ENCODE data around the gene WDR59.
"Not testable (repeated sequence)": the region's sequence is repeated elsewhere in the genome, so short reads cannot be mapped to it uniquely, and the experiment has no call there.

Gene WDR59

DNA sequence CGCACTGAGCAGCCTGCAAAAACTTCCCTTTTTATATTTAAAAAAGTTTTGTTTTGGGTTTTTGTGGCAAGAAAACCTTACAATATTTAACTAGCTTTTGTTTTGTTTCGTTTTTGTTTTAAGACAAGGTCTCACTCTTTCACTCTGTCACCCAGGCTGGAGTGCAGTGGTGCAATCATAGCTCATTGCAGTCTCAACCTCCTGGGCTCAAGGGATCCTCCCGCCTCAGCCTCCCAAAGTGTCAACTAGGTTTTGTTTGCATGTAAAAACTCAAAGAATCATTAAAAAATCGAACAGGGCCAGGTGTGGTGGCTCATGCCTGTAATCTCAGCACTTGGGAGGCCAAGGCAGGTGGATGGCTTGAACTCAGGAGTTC is 132.4 kb downstream of the WDR59 start:
- POLR2A ChIA-PET, result no interaction called here
- TF ChIP-seq, protein P1, sequence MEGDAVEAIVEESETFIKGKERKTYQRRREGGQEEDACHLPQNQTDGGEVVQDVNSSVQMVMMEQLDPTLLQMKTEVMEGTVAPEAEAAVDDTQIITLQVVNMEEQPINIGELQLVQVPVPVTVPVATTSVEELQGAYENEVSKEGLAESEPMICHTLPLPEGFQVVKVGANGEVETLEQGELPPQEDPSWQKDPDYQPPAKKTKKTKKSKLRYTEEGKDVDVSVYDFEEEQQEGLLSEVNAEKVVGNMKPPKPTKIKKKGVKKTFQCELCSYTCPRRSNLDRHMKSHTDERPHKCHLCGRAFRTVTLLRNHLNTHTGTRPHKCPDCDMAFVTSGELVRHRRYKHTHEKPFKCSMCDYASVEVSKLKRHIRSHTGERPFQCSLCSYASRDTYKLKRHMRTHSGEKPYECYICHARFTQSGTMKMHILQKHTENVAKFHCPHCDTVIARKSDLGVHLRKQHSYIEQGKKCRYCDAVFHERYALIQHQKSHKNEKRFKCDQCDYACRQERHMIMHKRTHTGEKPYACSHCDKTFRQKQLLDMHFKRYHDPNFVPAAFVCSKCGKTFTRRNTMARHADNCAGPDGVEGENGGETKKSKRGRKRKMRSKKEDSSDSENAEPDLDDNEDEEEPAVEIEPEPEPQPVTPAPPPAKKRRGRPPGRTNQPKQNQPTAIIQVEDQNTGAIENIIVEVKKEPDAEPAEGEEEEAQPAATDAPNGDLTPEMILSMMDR (IDR thresholded peaks at IDR 0.05; ENCODE audit: control extremely low read depth, extremely low read depth, low read depth, missing control alignments), result no peak
- no peak for DNase-seq (ENCODE audit: extremely low spot score)
- CTCF ChIA-PET, result interaction anchor here (1.6 to 3.8 kb wide), 2 partner anchors 10 to 15 kb away, joined by 4 to 28 read pairs; no protein-coding TSS in a partner anchor

DNA sequence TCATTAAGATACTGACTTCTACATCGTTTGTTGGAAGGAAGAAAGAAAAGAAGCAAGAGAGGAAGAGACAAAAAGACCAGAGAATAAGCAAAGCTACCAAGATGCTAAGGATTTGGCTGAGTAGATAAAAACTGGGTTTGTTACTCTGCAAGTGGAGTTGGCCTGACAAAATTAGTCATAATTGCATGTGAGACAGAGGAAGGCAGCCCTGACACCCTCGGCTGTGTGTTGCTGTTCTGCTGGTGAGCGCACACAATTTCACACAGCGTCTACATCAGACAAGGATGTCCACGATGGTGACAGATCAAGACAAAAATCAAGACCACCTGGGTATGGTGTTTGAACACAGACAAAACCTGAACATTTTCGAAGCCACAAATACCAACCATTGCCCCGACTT is 134.9 kb downstream of the WDR59 start:
- ChIA-PET POLR2A (no interaction called here), CTCF (interaction anchor here (3.8 kb wide), 1 partner anchor 12 kb away, joined by 28 read pairs; no protein-coding TSS in a partner anchor)
- TF ChIP-seq, protein P1 (IDR thresholded peaks at IDR 0.05; ENCODE audit: control extremely low read depth, extremely low read depth, low read depth, missing control alignments), result no peak
- no peak for DNase-seq (ENCODE audit: extremely low spot score)

DNA sequence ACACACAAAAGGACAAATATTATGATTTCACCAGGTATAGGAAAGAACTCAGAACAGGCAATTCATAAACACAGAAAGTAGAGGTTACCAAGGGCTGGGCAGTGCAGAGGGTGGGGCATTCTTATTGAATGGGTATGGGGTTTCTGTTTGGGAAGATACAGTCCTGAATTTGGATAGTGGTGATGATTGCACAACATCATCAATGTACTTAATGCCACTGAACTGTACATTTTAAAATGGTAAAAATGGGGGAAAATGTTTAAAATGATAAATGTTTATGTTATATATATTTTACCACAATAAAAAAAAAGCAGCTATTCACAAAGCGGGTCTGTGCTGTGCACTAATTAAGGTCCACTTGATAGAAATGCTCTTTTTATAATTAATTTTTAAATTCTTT is 137.7 kb downstream of the WDR59 start:
- no peak for DNase-seq (ENCODE audit: extremely low spot score)
- ChIA-PET CTCF (interaction anchor here (0.9 to 2.7 kb wide), 2 partner anchors 15 to 109 kb away, joined by 3 to 21 read pairs; no protein-coding TSS in a partner anchor), POLR2A (no interaction called here)
- TF ChIP-seq, protein P1 (IDR thresholded peaks at IDR 0.05; ENCODE audit: control extremely low read depth, extremely low read depth, low read depth, missing control alignments), result no peak

DNA sequence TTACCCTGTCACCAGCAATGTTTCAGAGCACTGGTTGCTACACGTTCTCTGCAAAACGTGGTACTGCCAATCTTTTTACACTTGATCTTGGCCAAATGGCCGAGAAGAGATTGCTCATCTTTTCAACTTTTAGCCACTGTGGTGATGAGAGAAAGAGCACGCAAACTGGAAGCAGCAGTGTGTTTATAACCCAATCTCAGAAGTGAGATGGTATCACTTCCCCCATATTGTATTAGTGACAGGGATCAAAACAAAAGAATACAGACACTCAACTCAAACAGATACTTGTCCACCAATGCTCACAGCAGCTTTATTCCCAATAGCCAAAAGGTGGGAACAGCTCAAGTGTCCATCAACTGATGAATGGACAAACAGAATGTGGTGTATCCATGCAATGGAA is 138.2 kb downstream of the WDR59 start:
- ChIA-PET POLR2A (no interaction called here), CTCF (interaction anchor here (0.9 to 2.7 kb wide), 2 partner anchors 16 to 108 kb away, joined by 3 to 21 read pairs; no protein-coding TSS in a partner anchor)
- TF ChIP-seq, protein P1 (IDR thresholded peaks at IDR 0.05; ENCODE audit: control extremely low read depth, extremely low read depth, low read depth, missing control alignments), result no peak
- no peak for DNase-seq (ENCODE audit: extremely low spot score)

DNA sequence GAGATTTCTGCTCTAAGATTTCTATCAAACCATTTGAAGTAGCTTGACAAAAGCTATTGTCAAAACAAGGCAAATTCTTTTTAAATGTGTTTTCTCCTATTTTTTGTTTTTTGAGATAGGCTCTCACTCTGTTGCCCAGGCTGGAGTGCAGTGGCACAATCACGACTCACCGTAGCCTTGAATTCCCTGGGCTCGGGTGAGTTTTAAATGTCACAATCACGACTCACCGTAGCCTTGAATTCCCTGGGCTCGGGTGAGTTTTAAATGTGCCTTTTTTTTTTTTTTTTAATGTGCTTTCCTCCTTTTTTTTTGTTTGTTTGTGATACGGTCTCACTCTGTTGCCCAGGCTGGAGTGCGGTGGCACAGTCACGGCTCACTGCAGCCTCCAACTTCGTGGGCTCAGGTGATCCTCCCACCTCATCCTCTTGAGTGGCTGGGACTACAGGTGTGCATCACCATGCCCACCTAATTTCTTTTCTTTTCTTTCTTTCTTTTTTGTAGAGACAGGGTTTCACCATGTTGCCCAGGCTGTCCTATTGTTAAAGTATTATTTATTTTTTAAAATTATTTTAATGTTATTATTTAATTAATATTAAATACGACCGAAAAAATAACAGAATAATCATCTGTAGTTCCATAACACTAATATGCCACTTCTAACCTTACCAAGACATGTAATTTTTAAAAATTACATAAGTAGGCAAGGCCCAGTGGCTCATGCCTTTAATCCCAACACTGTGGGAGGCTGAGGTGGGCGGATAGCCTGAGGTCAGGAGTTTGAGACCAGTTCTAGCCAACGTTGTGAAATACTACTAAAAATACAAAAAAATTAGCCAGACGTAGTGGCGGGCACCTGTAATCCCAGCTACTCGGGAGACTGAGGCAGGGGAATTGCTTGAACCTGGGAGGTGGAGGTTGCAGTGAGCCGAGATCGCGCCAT is 140.6 kb downstream of the WDR59 start:
- ChIA-PET CTCF (no interaction called here), POLR2A (interaction anchor here (0.7 kb wide), 1 partner anchor 125 kb away, joined by 3 read pairs; no protein-coding TSS in a partner anchor)
- TF ChIP-seq, protein P1 (IDR thresholded peaks at IDR 0.05; ENCODE audit: control extremely low read depth, extremely low read depth, low read depth, missing control alignments), result no peak
- no peak for DNase-seq (ENCODE audit: extremely low spot score)

DNA sequence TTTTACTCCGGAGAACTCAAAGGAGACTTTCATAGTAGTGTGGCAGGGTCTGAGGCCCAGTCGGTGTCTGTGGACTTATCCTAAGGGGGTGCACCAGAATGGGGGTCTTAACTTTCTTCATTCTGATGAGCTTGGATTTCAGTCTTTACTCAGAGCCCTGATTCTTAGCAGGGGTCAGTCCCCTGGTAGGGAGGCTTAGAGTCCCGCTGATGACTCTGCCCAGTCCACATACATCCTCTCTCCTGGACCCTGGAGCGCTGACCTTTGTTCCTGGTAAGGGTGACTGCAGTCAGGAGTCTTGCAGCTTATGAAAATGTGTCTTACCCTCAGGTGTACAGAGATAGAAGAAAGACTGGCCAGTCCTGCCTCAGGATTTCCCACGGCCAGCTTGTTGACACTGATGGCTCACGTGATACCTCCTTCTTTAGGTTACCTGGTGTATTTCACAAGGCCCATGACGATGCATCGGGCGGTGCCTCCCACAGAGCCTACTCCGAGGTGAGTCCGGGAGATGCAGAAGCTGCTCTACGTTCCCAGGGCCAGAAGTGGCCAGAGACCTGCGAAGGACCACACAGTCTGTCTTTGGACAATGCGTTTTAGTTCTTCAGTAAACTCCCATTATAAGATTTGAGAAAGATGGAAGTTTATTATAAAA is 141.4 kb downstream of the WDR59 start:
- CTCF ChIA-PET, result interaction anchor here (4.8 kb wide), 1 partner anchor 19 kb away, joined by 22 read pairs; no protein-coding TSS in a partner anchor
- DNase-seq (ENCODE audit: extremely low spot score), result not testable (repeated sequence)
- POLR2A ChIA-PET, result interaction anchor here (0.7 kb wide), 1 partner anchor 125 kb away, joined by 3 read pairs; no protein-coding TSS in a partner anchor

Data from GM10248 (cell line).